HEK293 (cell line): ENCODE data around the gene TLE4.

Source experiments
- CTCF ChIA-PET: fragments of 350-600 bp; formaldehyde crosslinking; extraction: SDS; loops from one replicate; lab custom pipeline; 2021; ENCODE audit warnings: antibody characterized with exemption; lab: Yijun Ruan, JAX
- POLR2A ChIA-PET: fragments of 300-600 bp; formaldehyde crosslinking; extraction: SDS; loops from one replicate; lab custom pipeline; 2020; ENCODE audit warnings: antibody characterized with exemption, inconsistent platforms; lab: Yijun Ruan, JAX
- H3K27ac ChIP-seq: fragments of 200-500 bp; sonication (Bioruptor generic); 2 replicates; pipeline ENCODE4 v1.5.1; 2014; ENCODE audit warnings: low read depth, low read length, control low read depth, inconsistent platforms; ENCODE audit errors: extremely low read depth
- H3K36me3 ChIP-seq, 2 experiments: fragments of 200-500 bp in 1 of 2; sonication (Bioruptor generic) in 1 of 2; 1 replicate in 1 of 2; 2 replicates in 1 of 2; pipeline ENCODE4 v1.5.1; 2014 to 2017; ENCODE audit warnings: inconsistent platforms in 2 of 2, low read length in 2 of 2; ENCODE audit not compliant: control insufficient read depth in 2 of 2, insufficient read depth in 1 of 2
- H3K4me1 ChIP-seq: fragments of 200-500 bp; sonication (Bioruptor generic); 2 replicates; pipeline ENCODE4 v1.5.1; 2014; ENCODE audit warnings: mild to moderate bottlenecking, low read length, inconsistent platforms; ENCODE audit not compliant: control insufficient read depth, insufficient read depth
- H3K4me3 ChIP-seq: 2 replicates; pipeline ENCODE4 v1.5.1; 2011; ENCODE audit warnings: low read depth, mild to moderate bottlenecking, control low read depth, low read length, moderate library complexity
- H3K9me3 ChIP-seq: fragments of 200-500 bp; sonication (Bioruptor generic); 2 replicates; pipeline ENCODE4 v1.5.1; 2014; ENCODE audit warnings: low read depth, low read length, inconsistent platforms; ENCODE audit not compliant: control insufficient read depth, insufficient read depth
- GLIS1 ChIP-seq: fragments of 450-650 bp; formaldehyde crosslinking; IDR thresholded peaks from 2 replicates; pipeline ENCODE4 v1.5.1; 2016; ENCODE audit warnings: missing biosample characterization, missing genetic modification characterization
- GLIS2 ChIP-seq: fragments of 450-650 bp; formaldehyde crosslinking; IDR thresholded peaks from 2 replicates; pipeline ENCODE4 v1.5.1; 2016; ENCODE audit warnings: missing biosample characterization, missing genetic modification characterization
- HIC1 ChIP-seq: fragments of 450-650 bp; formaldehyde crosslinking; IDR thresholded peaks from 2 replicates; pipeline ENCODE4 v1.5.1; 2016; ENCODE audit warnings: missing biosample characterization, missing genetic modification characterization
- KLF17 ChIP-seq: fragments of 450-650 bp; formaldehyde crosslinking; IDR thresholded peaks from 2 replicates; pipeline ENCODE4 v1.5.1; 2016; ENCODE audit warnings: missing biosample characterization, missing genetic modification characterization
- SETDB1 ChIP-seq: IDR thresholded peaks from one replicate; pipeline ENCODE4 v1.6.1; 2017; ENCODE audit warnings: mild to moderate bottlenecking, low read length, moderate library complexity, mixed read lengths; ENCODE audit not compliant: insufficient read length
- TRIM28 ChIP-seq: IDR thresholded peaks from 2 replicates; pipeline ENCODE4 v1.6.1; 2011; ENCODE audit warnings: low read length, control low read depth, borderline replicate concordance
- ZBTB48 ChIP-seq: fragments of 450-650 bp; formaldehyde crosslinking; IDR thresholded peaks from 2 replicates; pipeline ENCODE4 v1.5.1; 2016; ENCODE audit warnings: missing biosample characterization, missing genetic modification characterization
- ZNF366 ChIP-seq: fragments of 450-650 bp; formaldehyde crosslinking; conservative IDR thresholded peaks from 2 replicates; pipeline ENCODE4 v1.5.1; 2016; ENCODE audit warnings: missing biosample characterization, missing genetic modification characterization
- ZNF426 ChIP-seq: fragments of 450-650 bp; formaldehyde crosslinking; IDR thresholded peaks from 2 replicates; pipeline ENCODE4 v1.5.1; 2017; ENCODE audit warnings: missing biosample characterization, missing genetic modification characterization, mild to moderate bottlenecking, inconsistent platforms, moderate library complexity
- ZNF549 ChIP-seq: fragments of 450-650 bp; IDR thresholded peaks from 2 replicates; pipeline ENCODE4 v1.5.1; 2018; ENCODE audit warnings: missing biosample characterization, missing genetic modification characterization, mild to moderate bottlenecking, inconsistent platforms, moderate library complexity
- ZNF558 ChIP-seq: fragments of 450-650 bp; formaldehyde crosslinking; IDR thresholded peaks from 2 replicates; pipeline ENCODE4 v1.5.1; 2016; ENCODE audit warnings: missing biosample characterization, missing genetic modification characterization
- ZNF585B ChIP-seq: fragments of 450-650 bp; formaldehyde crosslinking; IDR thresholded peaks from 2 replicates; pipeline ENCODE4 v1.5.1; 2016; ENCODE audit warnings: missing biosample characterization, missing genetic modification characterization
- ZNF670 ChIP-seq: fragments of 450-650 bp; formaldehyde crosslinking; IDR thresholded peaks from 2 replicates; pipeline ENCODE4 v1.5.1; 2016; ENCODE audit warnings: missing biosample characterization, missing genetic modification characterization, low read depth
- ZNF707 ChIP-seq: fragments of 450-650 bp; formaldehyde crosslinking; IDR thresholded peaks from 2 replicates; pipeline ENCODE4 v1.5.1; 2016; ENCODE audit warnings: missing biosample characterization, missing genetic modification characterization
- ZXDB ChIP-seq: fragments of 450-650 bp; formaldehyde crosslinking; IDR thresholded peaks from 2 replicates; pipeline ENCODE4 v1.5.1; 2016; ENCODE audit warnings: missing biosample characterization, missing genetic modification characterization
- TF ChIP-seq, protein P1 (sequence below): fragments of 450-650 bp; formaldehyde crosslinking; IDR thresholded peaks from 2 replicates; pipeline ENCODE4 v1.5.1; 2016; ENCODE audit warnings: missing biosample characterization, missing genetic modification characterization

The TLE4 gene

GRCh38 chr9:79632705-79633104 lies 60.9 kb downstream of the TLE4 start:
- Histone ChIP-seq H3K36me3 (peaks cover 0 to 18% of the 10 kb centered on the region in 2 experiments; a peak in 1 of 3 replicates), H3K4me3 (no peak overlapping the region), H3K4me1 (no peaks in the 10 kb centered on the region), H3K27ac (no peak overlapping the region)
- POLR2A ChIA-PET = no interaction called here
- no peak for TF ChIP-seq ZBTB48 (tag by site-specific recombination)
- TF ChIP-seq ZNF585B (tag by site-specific recombination) = no peak
- TF ChIP-seq ZNF707 (tag by site-specific recombination) = no peak
- TF ChIP-seq, all 188 proteins: peak for 0
- no peaks in the 10 kb centered on the region for H3K9me3 ChIP-seq
- CTCF ChIA-PET = interaction anchor here (0.6 kb wide), 1 partner anchor 51 kb away, joined by 3 read pairs; no protein-coding TSS in a partner anchor

DNA sequence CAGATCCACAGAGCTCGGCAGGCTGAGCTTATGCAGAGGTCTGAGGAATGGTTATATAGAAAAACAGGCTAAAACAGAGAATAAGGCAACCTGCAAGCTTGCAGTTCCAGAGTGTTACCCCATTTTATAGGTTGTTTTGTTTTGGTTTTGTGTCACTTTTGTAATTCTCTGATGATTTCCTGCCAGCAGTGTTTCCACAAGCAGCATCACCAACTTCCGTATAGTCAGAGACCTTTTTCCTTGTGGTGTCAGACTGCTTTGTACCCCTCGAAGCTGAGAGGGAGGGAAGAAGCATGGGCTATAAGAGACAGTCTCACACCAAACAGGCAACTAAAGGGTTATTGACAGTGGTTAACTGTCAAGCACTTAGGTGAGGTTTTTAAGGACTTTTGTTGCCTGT lies 61.8 kb downstream of the TLE4 start:
- CTCF ChIA-PET = interaction anchor here (0.6 to 0.7 kb wide), 2 partner anchors 133 to 580 kb away, joined by 3 to 4 read pairs; no protein-coding TSS in a partner anchor
- Histone ChIP-seq H3K4me3 (no peak overlapping the region), H3K4me1 (no peaks in the 10 kb centered on the region), H3K27ac (no peak overlapping the region), H3K9me3 (no peaks in the 10 kb centered on the region), H3K36me3 (peaks cover 0 to 22% of the 10 kb centered on the region in 2 experiments; a peak in 1 of 3 replicates)
- POLR2A ChIA-PET = no interaction called here
- TF ChIP-seq ZXDB (tag by site-specific recombination) = no peak
- TF ChIP-seq TRIM28 = peak; percentile 63; the same call in 1 of the 2 replicates

- peaks cover 0 to 32% of the 10 kb centered on the region in 2 experiments; a peak in 1 of 3 replicates for H3K36me3 ChIP-seq
- no peak overlapping the region for H3K27ac ChIP-seq
- TF ChIP-seq HIC1 (tag by site-specific recombination) (no peak), ZNF366 (no peak), TRIM28 (0 out of 2 replicates have a peak, but pooled peaks have one; percentile 45)
- TF ChIP-seq, protein P1, sequence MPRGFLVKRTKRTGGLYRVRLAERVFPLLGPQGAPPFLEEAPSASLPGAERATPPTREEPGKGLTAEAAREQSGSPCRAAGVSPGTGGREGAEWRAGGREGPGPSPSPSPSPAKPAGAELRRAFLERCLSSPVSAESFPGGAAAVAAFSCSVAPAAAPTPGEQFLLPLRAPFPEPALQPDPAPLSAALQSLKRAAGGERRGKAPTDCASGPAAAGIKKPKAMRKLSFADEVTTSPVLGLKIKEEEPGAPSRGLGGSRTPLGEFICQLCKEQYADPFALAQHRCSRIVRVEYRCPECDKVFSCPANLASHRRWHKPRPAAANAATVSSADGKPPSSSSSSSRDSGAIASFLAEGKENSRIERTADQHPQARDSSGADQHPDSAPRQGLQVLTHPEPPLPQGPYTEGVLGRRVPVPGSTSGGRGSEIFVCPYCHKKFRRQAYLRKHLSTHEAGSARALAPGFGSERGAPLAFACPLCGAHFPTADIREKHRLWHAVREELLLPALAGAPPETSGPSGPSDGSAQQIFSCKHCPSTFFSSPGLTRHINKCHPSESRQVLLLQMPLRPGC (tag by site-specific recombination) = no peak
- ChIA-PET CTCF (interaction anchor here (0.6 to 1.0 kb wide), 2 partner anchors 153 to 1971 kb away, joined by 3 read pairs; no protein-coding TSS in a partner anchor), POLR2A (no interaction called here)
- no peaks in the 10 kb centered on the region for H3K4me1 ChIP-seq
- no peaks in the 10 kb centered on the region for H3K9me3 ChIP-seq
- H3K4me3 ChIP-seq = no peak overlapping the region
These were observed 65.6 kb downstream of the TLE4 start for GRCh38 chr9:79637177-79637925.

GRCh38 chr9:79638806-79639205 lies 67.0 kb downstream of the TLE4 start:
- Histone ChIP-seq H3K9me3 (no peaks in the 10 kb centered on the region), H3K4me3 (no peak overlapping the region), H3K27ac (no peak overlapping the region), H3K36me3 (peaks cover 0 to 43% of the 10 kb centered on the region in 2 experiments; a peak in 1 of 3 replicates)
- CTCF ChIA-PET = interaction anchor here (0.9 kb wide), 1 partner anchor 9 kb away, joined by 3 read pairs; no protein-coding TSS in a partner anchor
- POLR2A ChIA-PET = no interaction called here
- TF ChIP-seq ZNF549 = no peak
- peak; percentile 82 for TF ChIP-seq SETDB1
- no peak for TF ChIP-seq GLIS1 (tag by site-specific recombination)
- no peak for TF ChIP-seq ZNF426 (tag by site-specific recombination)
- no peak for TF ChIP-seq GLIS2 (tag by site-specific recombination)
- no peak for TF ChIP-seq ZNF670 (tag by site-specific recombination)
- TF ChIP-seq KLF17 (tag by site-specific recombination) = no peak
- no peak for TF ChIP-seq ZNF558
- TF ChIP-seq, all 188 proteins: peak for 1
- H3K4me1 ChIP-seq = no peaks in the 10 kb centered on the region
